HCT116 (cell line): ENCODE measurements around the gene FRAS1.
"Not testable (repeated sequence)": the region's sequence is repeated elsewhere in the genome, so short reads cannot be mapped to it uniquely, and the experiment has no call there.

Source experiments
- CTCF ChIP-seq, 3 experiments: fragments of 200-600 bp in 1 of 3; sonication (generic) in 1 of 3; IDR thresholded peaks in 2 of 3; conservative IDR thresholded peaks in 1 of 3; 2 replicates each; pipeline ENCODE4 v1.5.1; 2012 to 2017; ENCODE audit warnings: low read depth in 2 of 3, low read length in 2 of 3, antibody characterized with exemption in 1 of 3, borderline replicate concordance in 1 of 3, control low read depth in 1 of 3, mild to moderate bottlenecking in 1 of 3, mixed read lengths in 1 of 3, mixed run types in 1 of 3, moderate library complexity in 1 of 3; ENCODE audit not compliant: insufficient read depth in 1 of 3
- EGR1 ChIP-seq: IDR thresholded peaks from 2 replicates; pipeline ENCODE4 v1.6.1; 2012; ENCODE audit warnings: low read depth
- EZH2 ChIP-seq: fragments of 200-600 bp; sonication (generic); IDR thresholded peaks from 2 replicates; pipeline ENCODE4 v1.6.1; 2017; ENCODE audit warnings: antibody characterized with exemption, mixed run types
- EZH2phosphoT487 ChIP-seq: fragments of 200-600 bp; IDR thresholded peaks from 2 replicates; pipeline ENCODE4 v1.6.1; 2018; ENCODE audit warnings: antibody characterized with exemption, borderline replicate concordance
- FOSL1 ChIP-seq: IDR thresholded peaks from 2 replicates; pipeline ENCODE4 v1.6.1; 2012; ENCODE audit warnings: low read depth
- MAX ChIP-seq: IDR thresholded peaks from 2 replicates; pipeline ENCODE4 v1.6.1; 2012
- POLR2A ChIP-seq: IDR thresholded peaks from 2 replicates; pipeline ENCODE4 v1.7.0; 2011; ENCODE audit warnings: borderline replicate concordance; ENCODE audit not compliant: insufficient read depth, insufficient read length; ENCODE audit errors: extremely low read depth
- POLR2AphosphoS5 ChIP-seq: IDR thresholded peaks from 2 replicates; pipeline ENCODE4 v1.6.1; 2011; ENCODE audit warnings: mild to moderate bottlenecking, low read depth, low read length, moderate library complexity
- RAD21 ChIP-seq: IDR thresholded peaks from 2 replicates; pipeline ENCODE4 v1.6.1; 2012; ENCODE audit warnings: low read depth, mild to moderate bottlenecking
- SIN3A ChIP-seq: IDR thresholded peaks from 2 replicates; pipeline ENCODE4 v1.6.1; 2012; ENCODE audit warnings: low read depth
- TCF7L2 ChIP-seq: IDR thresholded peaks from 2 replicates; pipeline ENCODE4 v1.7.0; 2011; ENCODE audit warnings: borderline replicate concordance, inconsistent platforms; ENCODE audit not compliant: insufficient read depth, insufficient read length; ENCODE audit errors: extremely low read depth
- ZBTB33 ChIP-seq: IDR thresholded peaks from 2 replicates; pipeline ENCODE4 v1.6.1; 2011; ENCODE audit warnings: mild to moderate bottlenecking, low read length, moderate library complexity; ENCODE audit not compliant: insufficient replicate concordance; ENCODE audit errors: extremely low read depth
- ZNF274 ChIP-seq: fragments of 200-500 bp; sonication (Bioruptor generic); IDR thresholded peaks from 2 replicates; pipeline ENCODE4 v1.6.1; 2014; ENCODE audit warnings: mild to moderate bottlenecking, low read depth, low read length, inconsistent platforms

GRCh38 chr4:78307263-78307662, 250.1 kb downstream of the FRAS1 start:
- not testable (repeated sequence) for TF ChIP-seq POLR2AphosphoS5; EZH2; CTCF (IDR thresholded peaks at IDR 0.05 in 2 of 3, conservative IDR thresholded peaks at IDR 0.05 in 1 of 3; ENCODE audit: borderline replicate concordance in 1 of 3, insufficient read depth in 1 of 3, low read depth in 2 of 3, low read length in 2 of 3); SIN3A; POLR2A; EGR1; TCF7L2; RAD21; ZNF274; EZH2phosphoT487; ZBTB33; MAX; FOSL1
